Measurements from ENCODE around the gene OR11H6. TPM values are rescaled to one million over a fixed set of nuclear protein-coding genes. Genes with fewer than 3 reads are reported as not detected.
"Not testable (repeated sequence)": the region's sequence is repeated elsewhere in the genome, so short reads cannot be mapped to it uniquely, and the experiment has no call there.

The OR11H6 gene
- polyA plus RNA-seq, 1 donor (not counting 4 experiments of a cell fraction or from before 2014, with no cell fraction given) = not detected

DNA sequence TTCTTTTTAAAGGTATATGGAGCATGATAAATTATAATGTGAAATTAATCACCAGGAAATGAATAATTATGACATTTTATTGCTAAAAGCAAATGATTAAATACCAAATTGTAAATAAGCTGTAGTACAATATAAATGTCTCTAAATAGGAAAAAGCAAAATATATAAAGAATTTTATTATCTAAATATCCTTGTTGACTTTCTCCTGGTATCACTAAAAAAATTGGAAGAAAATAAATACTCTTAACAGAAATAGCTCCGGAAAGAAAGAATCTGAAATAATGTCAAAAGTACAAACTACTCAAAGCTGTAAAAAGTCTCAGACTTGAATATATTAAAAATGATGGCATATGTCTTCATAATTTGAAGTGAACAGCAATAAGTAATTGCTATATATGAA, 5.2 kb downstream of the OR11H6 start, which contains the start of gene OR11H7:
Gene OR11H7, plus strand, starts transcription at position 301 of the 400 bp plus-strand sequence.
- Histone ChIP-seq H3K27me3 (ENCODE audit: control insufficient read depth, extremely low read depth, insufficient read depth, low read length) (no peaks in the 10 kb centered on the region), H3K4me1 (ENCODE audit: control insufficient read depth, extremely low read depth, insufficient read depth, low read length) (no peaks in the 10 kb centered on the region), H3K4me3 (ENCODE audit: control insufficient read depth in 2 of 3, extremely low read depth in 1 of 3, insufficient read depth in 2 of 3, low read depth in 1 of 3, low read length in 3 of 3) (no peak within 1 kb of the TSS), H3K79me2 (ENCODE audit: control insufficient read depth, insufficient read depth, low read length) (no peaks in the 10 kb centered on the region), H3K9me1 (ENCODE audit: control insufficient read depth, extremely low read depth, insufficient read depth, low read length) (no peaks in the 10 kb centered on the region), H3K4me2 (ENCODE audit: control insufficient read depth, extremely low read depth, insufficient read depth, low read depth, low read length) (no peak within 1 kb of the TSS), H4K20me1 (ENCODE audit: control insufficient read depth, extremely low read depth, insufficient read depth, low read length) (no peaks in the 10 kb centered on the region), H3K36me3 (ENCODE audit: control insufficient read depth in 2 of 2, extremely low read depth in 1 of 2, insufficient read depth in 2 of 2, low read length in 2 of 2) (no peaks in the 10 kb centered on the region), H3K9ac (ENCODE audit: control insufficient read depth, extremely low read depth, insufficient read depth, low read length) (no peak within 1 kb of the TSS), H3K9me3 (ENCODE audit: control insufficient read depth, low read depth, low read length) (peaks cover 3% of the 10 kb centered on the region), H3K27ac (ENCODE audit: control insufficient read depth, insufficient read depth, low read length) (no peak within 1 kb of the TSS), H2AFZ (ENCODE audit: control insufficient read depth, low read length) (no peak within 1 kb of the TSS)
- dilution Hi-C loops (cut with MboI; ENCODE audit: extremely low pct_ligation_motif_present, low sequenced_read_pairs) = no loop called here
- FAIRE-seq (no peak), DNase-seq (ENCODE audit: low read depth, low spot score) (no peak)
- no peak for TF ChIP-seq EZH2 (IDR thresholded peaks at IDR 0.05; ENCODE audit: low read length)
- TF ChIP-seq, protein P1, sequence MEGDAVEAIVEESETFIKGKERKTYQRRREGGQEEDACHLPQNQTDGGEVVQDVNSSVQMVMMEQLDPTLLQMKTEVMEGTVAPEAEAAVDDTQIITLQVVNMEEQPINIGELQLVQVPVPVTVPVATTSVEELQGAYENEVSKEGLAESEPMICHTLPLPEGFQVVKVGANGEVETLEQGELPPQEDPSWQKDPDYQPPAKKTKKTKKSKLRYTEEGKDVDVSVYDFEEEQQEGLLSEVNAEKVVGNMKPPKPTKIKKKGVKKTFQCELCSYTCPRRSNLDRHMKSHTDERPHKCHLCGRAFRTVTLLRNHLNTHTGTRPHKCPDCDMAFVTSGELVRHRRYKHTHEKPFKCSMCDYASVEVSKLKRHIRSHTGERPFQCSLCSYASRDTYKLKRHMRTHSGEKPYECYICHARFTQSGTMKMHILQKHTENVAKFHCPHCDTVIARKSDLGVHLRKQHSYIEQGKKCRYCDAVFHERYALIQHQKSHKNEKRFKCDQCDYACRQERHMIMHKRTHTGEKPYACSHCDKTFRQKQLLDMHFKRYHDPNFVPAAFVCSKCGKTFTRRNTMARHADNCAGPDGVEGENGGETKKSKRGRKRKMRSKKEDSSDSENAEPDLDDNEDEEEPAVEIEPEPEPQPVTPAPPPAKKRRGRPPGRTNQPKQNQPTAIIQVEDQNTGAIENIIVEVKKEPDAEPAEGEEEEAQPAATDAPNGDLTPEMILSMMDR (optimal IDR thresholded peaks at IDR 0.05 in 1 of 3, IDR thresholded peaks at IDR 0.05 in 1 of 3, conservative IDR thresholded peaks at IDR 0.05 in 1 of 3; ENCODE audit: extremely low read depth in 1 of 3, insufficient read depth in 2 of 3, low read length in 3 of 3) = no peak

DNA sequence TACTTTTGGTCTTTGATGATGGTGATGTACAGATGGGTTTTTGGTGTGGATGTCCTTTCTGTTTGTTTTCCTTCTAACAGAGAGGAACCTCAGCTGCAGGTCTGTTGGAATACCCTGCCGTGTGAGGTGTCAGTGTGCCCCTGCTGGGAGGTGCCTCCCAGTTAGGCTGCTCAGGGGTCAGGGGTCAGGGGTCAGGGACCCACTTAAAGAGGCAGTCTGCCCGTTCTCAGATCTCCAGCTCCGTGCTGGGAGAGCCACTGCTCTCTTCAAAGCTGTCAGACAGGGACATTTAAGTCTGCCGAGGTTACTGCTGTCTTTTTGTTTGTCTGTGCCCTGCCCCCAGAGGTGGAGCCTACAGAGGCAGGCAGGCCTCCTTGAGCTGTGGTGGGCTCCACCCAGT, 11.9 kb downstream of the OR11H6 start:
- H3K79me2 ChIP-seq (ENCODE audit: control insufficient read depth, insufficient read depth, low read length); dilution Hi-C loops (cut with MboI; ENCODE audit: extremely low pct_ligation_motif_present, low sequenced_read_pairs); H3K9me3 ChIP-seq (ENCODE audit: control insufficient read depth, low read depth, low read length); H3K9ac ChIP-seq (ENCODE audit: control insufficient read depth, extremely low read depth, insufficient read depth, low read length); H3K9me1 ChIP-seq (ENCODE audit: control insufficient read depth, extremely low read depth, insufficient read depth, low read length); H3K27ac ChIP-seq (ENCODE audit: control insufficient read depth, insufficient read depth, low read length); H3K4me2 ChIP-seq (ENCODE audit: control insufficient read depth, extremely low read depth, insufficient read depth, low read depth, low read length); H3K27me3 ChIP-seq (ENCODE audit: control insufficient read depth, extremely low read depth, insufficient read depth, low read length); H4K20me1 ChIP-seq (ENCODE audit: control insufficient read depth, extremely low read depth, insufficient read depth, low read length); DNase-seq (ENCODE audit: low read depth, low spot score); FAIRE-seq; H3K36me3 ChIP-seq (ENCODE audit: control insufficient read depth in 2 of 2, extremely low read depth in 1 of 2, insufficient read depth in 2 of 2, low read length in 2 of 2); H2AFZ ChIP-seq (ENCODE audit: control insufficient read depth, low read length); H3K4me3 ChIP-seq (ENCODE audit: control insufficient read depth in 2 of 3, extremely low read depth in 1 of 3, insufficient read depth in 2 of 3, low read depth in 1 of 3, low read length in 3 of 3); H3K4me1 ChIP-seq (ENCODE audit: control insufficient read depth, extremely low read depth, insufficient read depth, low read length): not testable (repeated sequence)

DNA sequence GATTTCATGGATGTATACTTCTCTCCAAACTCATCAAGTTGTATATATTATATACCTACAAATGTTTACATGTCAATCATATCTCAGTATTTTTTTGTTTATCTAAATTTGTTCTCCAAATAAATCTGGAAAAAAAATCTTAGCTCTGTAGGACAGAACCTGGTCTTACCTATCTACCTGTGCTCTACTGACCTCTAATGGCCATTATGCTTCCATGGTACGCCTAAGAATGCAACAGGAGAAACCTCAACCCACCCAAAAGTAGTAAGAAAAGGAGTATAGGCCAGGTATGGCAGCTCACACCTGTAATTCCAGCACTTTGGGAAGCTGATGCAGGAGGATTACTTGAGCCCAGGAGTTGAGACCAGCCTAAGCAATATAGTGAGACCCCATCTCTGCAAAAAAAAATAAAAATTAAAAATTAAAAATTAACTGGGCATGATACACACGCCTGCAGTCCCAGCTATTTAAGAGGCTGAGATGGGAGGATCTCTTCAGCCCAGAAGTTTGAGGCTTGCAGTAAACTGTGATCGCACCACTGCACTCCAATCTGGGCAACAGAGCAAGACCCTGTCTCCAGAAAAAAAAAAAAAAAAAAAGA, 24.2 kb downstream of the OR11H6 start:
- no peak for FAIRE-seq
- H4K20me1 ChIP-seq (ENCODE audit: control insufficient read depth, extremely low read depth, insufficient read depth, low read length) = no peaks in the 10 kb centered on the region
- no peaks in the 10 kb centered on the region for H3K9me1 ChIP-seq (ENCODE audit: control insufficient read depth, extremely low read depth, insufficient read depth, low read length)
- no peak overlapping the region for H2AFZ ChIP-seq (ENCODE audit: control insufficient read depth, low read length)
- H3K4me3 ChIP-seq (ENCODE audit: control insufficient read depth in 2 of 3, extremely low read depth in 1 of 3, insufficient read depth in 2 of 3, low read depth in 1 of 3, low read length in 3 of 3) = no peak overlapping the region
- dilution Hi-C loops (cut with MboI; ENCODE audit: extremely low pct_ligation_motif_present, low sequenced_read_pairs) = no loop called here
- H3K4me1 ChIP-seq (ENCODE audit: control insufficient read depth, extremely low read depth, insufficient read depth, low read length) = no peaks in the 10 kb centered on the region
- no peaks in the 10 kb centered on the region for H3K9me3 ChIP-seq (ENCODE audit: control insufficient read depth, low read depth, low read length)
- H3K79me2 ChIP-seq (ENCODE audit: control insufficient read depth, insufficient read depth, low read length) = no peaks in the 10 kb centered on the region
- no peak for DNase-seq (ENCODE audit: low read depth, low spot score)
- no peaks in the 10 kb centered on the region for H3K27me3 ChIP-seq (ENCODE audit: control insufficient read depth, extremely low read depth, insufficient read depth, low read length)
- no peak overlapping the region for H3K9ac ChIP-seq (ENCODE audit: control insufficient read depth, extremely low read depth, insufficient read depth, low read length)
- no peak overlapping the region for H3K4me2 ChIP-seq (ENCODE audit: control insufficient read depth, extremely low read depth, insufficient read depth, low read depth, low read length)
- no peak overlapping the region for H3K27ac ChIP-seq (ENCODE audit: control insufficient read depth, insufficient read depth, low read length)
- no peaks in the 10 kb centered on the region for H3K36me3 ChIP-seq (ENCODE audit: control insufficient read depth in 2 of 2, extremely low read depth in 1 of 2, insufficient read depth in 2 of 2, low read length in 2 of 2)
- TF ChIP-seq, protein P1 (optimal IDR thresholded peaks at IDR 0.05 in 1 of 3, IDR thresholded peaks at IDR 0.05 in 1 of 3, conservative IDR thresholded peaks at IDR 0.05 in 1 of 3; ENCODE audit: extremely low read depth in 1 of 3, insufficient read depth in 2 of 3, low read length in 3 of 3) = peak; percentile 35 to 64 (median 43)
- TF ChIP-seq EZH2 (IDR thresholded peaks at IDR 0.05; ENCODE audit: low read length) = no peak
